GM21717 (cell line): ENCODE data around the gene CFAP141.

Experiments
- ATAC-seq: cut with Tn5 transposase; IDR thresholded peaks from one replicate; pipeline ENCODE4 v1.9.1; 2021; ENCODE audit warnings: mild to moderate bottlenecking, moderate library complexity; ENCODE audit not compliant: unreplicated experiment

Gene CFAP141

GRCh38 chr1:154171880-154172279 lies 34.3 kb downstream of the CFAP141 start:
- no peak for ATAC-seq

- ATAC-seq, result no peak
These were observed 34.9 kb downstream of the CFAP141 start for GRCh38 chr1:154171223-154171583.

- no peak for ATAC-seq
These were observed 35.4 kb downstream of the CFAP141 start for GRCh38 chr1:154170547-154171222.

GRCh38 chr1:154167461-154167860 lies 38.7 kb downstream of the CFAP141 start:
- no peak for ATAC-seq

- no peak for ATAC-seq
These were observed 39.9 kb downstream of the CFAP141 start for GRCh38 chr1:154166207-154166606.

GRCh38 chr1:154159554-154159953 lies 46.6 kb downstream of the CFAP141 start:
- ATAC-seq, result no peak

- ATAC-seq, result no peak
These were observed 47.6 kb downstream of the CFAP141 start for GRCh38 chr1:154158307-154159125.

- ATAC-seq, result peak; percentile 77
These were observed 48.4 kb downstream of the CFAP141 start for GRCh38 chr1:154157520-154158306.

- ATAC-seq, result no peak
These were observed 50.9 kb downstream of the CFAP141 start for GRCh38 chr1:154155251-154155650.

GRCh38 chr1:154154534-154155191 lies 51.5 kb downstream of the CFAP141 start, which contains the start of gene NUP210L:
Gene NUP210L (minus strand): TSS chr1:154155073.
- no peak for ATAC-seq

GRCh38 chr1:154154053-154154452 lies 52.1 kb downstream of the CFAP141 start:
- no peak for ATAC-seq

- no peak for ATAC-seq
These were observed 54.8 kb downstream of the CFAP141 start for GRCh38 chr1:154151311-154151710.
